Stimulated activated CD8-positive, alpha-beta memory T cell treated with anti-CD3 and anti-CD28 coated beads, Interleukin-4, amount 100 ng/mL, for 24 hours (primary cell): ENCODE results near the gene STARD13.

ENCODE experiments used
- DNase-seq: peaks from one replicate; pipeline ENCODE4 v3.0.0-alpha.2; 2020; ENCODE audit warnings: low read depth

STARD13 gene

DNA sequence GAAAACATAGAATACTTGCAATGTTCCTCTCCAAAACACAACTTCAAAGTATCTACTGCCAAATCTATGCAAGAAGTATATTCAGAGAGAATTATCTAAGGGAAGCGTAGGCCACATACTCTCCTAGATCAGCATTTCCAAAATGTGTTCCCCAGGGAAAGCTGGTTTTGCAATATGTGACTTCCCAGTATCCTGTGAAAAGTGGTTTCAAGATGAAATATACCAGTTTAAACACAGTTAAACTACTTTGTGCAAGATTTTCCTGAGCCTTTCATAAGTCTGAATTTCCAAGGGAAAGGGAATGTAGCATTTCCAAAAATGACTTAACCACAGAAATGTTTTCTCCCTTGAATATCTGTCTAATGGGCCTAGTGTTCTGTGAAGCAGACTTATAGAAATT, 7.6 kb downstream of the STARD13 start:
- DNase-seq, result no peak

- no peak for DNase-seq
Measured at GRCh38 chr13:33277037-33277740, 8.4 kb downstream of the STARD13 start.

DNA sequence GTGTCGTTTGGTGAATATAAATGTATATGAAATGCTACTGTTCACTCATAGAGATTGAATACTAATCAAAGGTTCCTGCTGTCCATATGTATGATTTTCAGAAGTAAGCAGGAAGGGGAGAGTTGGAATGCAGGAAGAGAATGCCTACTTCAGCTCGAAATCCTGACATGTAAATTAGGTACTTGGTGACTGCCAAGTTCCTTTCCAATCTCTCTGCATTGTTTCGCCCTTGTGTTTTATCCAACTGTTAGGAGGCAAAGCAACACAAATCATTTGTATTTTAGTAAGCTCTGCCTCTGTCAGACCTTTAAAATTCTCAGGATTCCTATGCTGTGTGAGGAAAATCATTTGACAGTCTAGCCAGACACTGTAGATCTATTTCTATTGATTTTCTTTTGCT, 9.0 kb downstream of the STARD13 start:
- DNase-seq, result no peak

- no peak for DNase-seq
Measured at GRCh38 chr13:33275916-33276315, 9.6 kb downstream of the STARD13 start.

GRCh38 chr13:33274264-33274663, 11.3 kb downstream of the STARD13 start:
- DNase-seq, result no peak

DNA sequence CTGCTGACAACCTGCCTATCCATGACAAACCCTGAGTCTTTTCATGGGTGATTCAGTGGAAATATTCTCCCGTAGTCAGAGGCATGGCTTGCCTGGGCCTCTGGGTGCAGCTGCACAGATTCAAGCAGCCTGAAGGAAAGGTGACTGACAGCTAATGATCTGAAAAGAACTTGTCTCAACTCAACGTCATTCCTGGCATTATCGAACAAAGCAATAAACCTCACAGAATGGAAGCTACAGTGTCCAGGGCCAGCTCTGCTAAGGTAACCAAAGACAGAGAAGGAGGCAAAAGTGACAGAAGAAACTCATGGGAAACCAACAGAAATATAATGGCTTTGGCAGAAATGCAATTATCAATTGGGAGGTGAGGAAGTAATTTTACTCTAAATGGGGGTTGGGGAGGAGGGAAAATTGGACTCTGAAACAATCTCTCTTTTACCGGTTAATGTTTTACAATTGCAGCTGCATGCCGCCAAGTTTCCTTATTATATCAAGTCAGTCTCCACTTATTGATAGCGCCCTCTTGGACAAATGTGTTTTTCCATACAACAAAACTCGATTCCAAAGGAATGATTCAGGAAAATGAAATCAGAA, 12.9 kb downstream of the STARD13 start:
- no peak for DNase-seq

DNA sequence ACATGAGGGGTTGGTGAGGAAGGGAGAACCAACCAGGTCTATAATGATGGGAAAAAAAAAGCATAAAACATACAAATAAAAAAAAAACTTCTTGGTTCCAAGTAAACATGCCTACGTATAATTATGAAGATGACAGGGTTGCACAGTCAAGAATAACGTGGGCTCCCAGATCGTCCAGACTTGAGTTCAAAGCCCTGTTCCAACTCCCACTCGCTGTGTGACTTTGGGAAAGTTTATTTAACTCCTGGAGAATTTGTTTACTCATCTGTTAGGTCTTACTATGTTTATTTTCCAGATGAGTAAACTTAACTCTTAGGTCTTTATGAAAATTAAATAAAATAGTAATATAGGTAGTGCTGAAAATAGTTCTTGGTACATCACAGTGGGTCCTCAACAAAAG, 13.8 kb downstream of the STARD13 start:
- DNase-seq, result no peak

DNA sequence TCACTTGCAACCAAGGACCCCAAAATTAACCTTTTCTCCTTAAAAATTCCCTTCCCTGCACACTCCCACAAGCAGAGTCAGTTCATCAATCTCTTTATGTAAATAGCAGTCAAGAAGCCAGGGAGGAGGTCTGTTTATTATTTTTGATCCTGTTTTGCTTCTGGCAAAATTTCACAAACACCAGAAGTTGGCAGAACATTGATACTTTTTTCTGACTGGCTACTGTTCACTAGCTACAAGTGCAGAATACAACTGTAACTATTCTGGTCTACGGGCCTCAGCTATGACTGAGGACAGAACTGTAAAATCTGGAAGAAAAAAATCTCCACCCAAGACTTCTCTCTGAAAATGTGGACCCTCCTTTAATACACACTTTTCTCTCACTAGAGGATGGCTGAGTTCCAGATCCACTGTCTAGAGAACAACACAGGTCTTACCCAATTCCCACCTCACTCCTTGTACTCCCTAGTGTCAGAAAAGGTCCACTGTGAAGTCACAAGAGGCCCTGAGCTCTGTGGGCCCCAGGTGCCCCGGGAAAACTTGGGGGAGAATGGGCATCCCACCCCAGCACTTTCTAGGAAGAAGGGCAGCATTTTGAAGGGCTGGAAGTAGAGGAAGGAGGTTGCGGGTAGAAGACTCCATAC, 14.5 kb downstream of the STARD13 start:
- DNase-seq, result no peak

GRCh38 chr13:33265607-33266006, 19.9 kb downstream of the STARD13 start:
- DNase-seq, result no peak

GRCh38 chr13:33265133-33265532, 20.4 kb downstream of the STARD13 start:
- DNase-seq, result no peak

DNA sequence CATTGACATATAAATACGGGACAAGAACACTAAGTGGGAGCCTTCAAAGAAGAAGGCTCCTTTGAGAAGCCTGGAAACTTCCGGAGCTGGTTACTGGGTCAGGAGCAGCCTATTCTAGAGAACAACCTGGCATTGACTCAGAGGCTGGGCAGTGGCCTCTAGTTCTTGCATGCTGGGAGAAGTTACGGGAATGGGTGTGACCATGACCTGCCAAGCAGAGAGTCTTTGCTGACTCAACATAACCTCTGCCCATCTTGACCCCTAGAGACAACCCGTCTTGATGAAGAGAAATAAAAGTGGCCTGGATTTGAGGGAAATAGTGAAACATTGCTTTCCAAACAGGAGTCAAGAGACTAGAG, 21.0 kb downstream of the STARD13 start:
- no peak for DNase-seq

DNA sequence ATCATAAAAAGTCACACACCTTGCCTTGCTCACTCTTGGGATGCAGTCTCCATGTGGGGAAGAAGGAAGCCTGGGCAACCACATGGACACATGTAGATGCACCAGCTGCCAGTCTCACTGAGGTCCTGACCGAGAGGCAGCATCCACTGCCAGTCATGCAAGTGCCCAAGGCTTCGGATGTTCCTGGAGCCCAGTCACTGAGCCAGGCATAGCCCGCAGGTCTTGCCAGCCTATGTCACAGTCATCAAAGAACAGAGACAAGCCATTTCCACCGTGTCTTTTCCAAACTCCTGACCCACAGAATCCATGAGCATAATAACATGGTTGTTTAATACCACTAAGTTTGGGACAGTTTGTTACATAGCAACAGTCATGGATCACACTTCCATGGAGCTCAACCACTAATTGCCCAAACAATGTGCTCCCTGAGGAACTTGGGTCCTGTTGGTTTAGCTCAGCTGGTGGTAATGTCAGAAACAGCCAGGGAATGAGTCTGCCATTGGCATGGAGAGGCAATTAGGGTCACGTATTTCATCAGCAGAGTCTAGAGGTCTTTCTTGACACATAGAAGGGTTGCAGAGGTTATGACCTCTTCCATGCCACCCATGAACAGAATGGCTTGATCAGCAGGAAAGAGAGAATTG, 21.5 kb downstream of the STARD13 start:
- no peak for DNase-seq

- DNase-seq, result no peak
Measured at GRCh38 chr13:33263484-33263883, 22.1 kb downstream of the STARD13 start.

DNA sequence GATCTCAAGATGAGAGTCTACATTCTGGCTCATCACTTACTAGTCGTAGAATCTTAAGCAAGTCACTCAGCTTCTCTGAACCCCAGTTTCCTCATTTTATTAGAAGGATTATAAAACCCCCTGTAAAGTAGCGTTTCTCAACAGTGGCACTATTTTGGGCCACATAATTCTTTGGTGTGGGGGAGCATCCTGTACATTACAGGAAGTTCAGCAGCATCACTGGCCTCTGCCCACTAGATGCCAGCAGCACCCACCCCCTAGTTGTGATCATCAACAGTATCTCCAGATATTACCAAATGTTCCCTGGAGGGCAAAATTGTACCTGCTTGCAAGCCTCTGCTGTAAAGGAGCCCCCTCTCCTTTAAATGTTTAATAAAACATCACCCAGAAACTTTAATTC, 22.6 kb downstream of the STARD13 start:
- no peak for DNase-seq

- no peak for DNase-seq
Measured at GRCh38 chr13:33262594-33262993, 23.0 kb downstream of the STARD13 start.

- DNase-seq, result no peak
Measured at GRCh38 chr13:33262062-33262487, 23.5 kb downstream of the STARD13 start.

- DNase-seq, result no peak
Measured at GRCh38 chr13:33261387-33262061, 24.0 kb downstream of the STARD13 start.

DNA sequence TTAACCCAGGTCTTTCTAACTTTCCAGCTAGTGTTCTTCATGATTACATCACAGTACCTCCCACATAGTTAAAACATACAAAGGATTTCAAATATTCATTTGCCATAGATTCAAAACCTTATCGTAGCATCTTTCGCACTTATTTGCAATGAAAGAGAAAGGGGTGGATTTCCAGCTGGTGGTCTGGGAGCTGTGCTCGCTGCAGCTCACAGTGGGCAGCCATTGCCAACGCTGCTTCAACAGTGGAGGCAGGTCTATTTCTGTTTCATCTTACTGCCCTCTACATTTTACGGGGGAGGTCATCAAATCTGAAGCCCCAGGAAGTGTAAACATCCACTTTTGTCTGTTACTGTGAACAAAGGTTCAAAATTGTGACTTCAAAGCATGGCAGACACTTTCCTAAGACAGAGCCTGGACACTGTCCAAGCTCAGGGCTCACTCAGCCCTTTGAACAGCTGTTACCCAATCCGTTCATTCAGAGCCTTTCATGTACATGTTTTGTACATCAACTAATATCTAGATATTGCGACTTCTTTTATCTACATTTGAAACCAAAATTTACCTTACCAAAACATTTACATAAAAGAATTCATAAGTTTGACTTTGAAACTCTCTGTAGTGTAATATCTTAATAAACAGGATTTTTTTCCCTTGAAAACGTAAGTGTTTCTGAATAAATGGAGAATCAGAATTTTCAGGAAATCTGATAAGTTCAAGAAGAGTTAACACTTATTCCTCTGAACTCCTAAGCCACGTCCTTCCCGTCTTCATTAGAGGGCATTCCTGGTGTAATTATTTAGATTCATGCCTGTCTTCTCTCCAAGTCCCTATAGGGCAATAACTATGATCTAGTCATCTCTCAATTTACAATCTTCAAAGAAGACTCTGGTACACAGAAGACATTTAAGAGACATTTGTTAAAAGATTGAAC, 25.1 kb downstream of the STARD13 start:
- DNase-seq, result no peak

- DNase-seq, result no peak
Measured at GRCh38 chr13:33259296-33259695, 26.3 kb downstream of the STARD13 start.

DNA sequence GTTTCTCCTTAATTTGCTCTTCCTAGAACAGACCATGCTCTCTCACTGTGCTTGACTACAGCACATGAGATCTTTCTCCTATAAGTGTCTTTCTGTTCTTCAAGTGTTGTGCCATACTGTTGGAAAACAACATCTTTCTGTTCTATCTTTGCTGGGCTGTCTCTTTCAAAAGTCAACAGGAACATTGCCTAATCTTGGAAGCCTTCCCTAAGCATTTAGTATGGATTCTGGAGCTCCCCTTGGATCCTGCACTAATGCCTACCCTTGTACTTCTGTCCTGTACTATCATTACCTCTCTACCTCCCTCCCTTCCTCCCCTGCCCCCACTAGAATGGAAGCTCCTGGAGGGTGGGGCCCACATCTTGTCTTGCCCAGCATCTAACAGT, 26.8 kb downstream of the STARD13 start:
- no peak for DNase-seq
